Neural crest cell (in vitro differentiated cells): Measurements from ENCODE around the gene ZNF394. TPM values are rescaled to one million over a fixed set of nuclear protein-coding genes. Genes with fewer than 3 reads are reported as not detected.

Experiments
- DNase-seq: peaks from one replicate; pipeline ENCODE4 v3.0.0; 2021; ENCODE audit warnings: low read depth, mixed read lengths, low spot score
- H3K27ac Mint-ChIP-seq: one replicate; pipeline ENCODE4 v1.8.0; 2021; ENCODE audit warnings: mild to moderate bottlenecking, mixed read lengths; ENCODE audit not compliant: unreplicated experiment
- H3K27me3 Mint-ChIP-seq: 2 replicates; pipeline ENCODE4 v1.8.0; 2021; ENCODE audit warnings: low read depth, mild to moderate bottlenecking, mixed read lengths
- H3K36me3 Mint-ChIP-seq: 2 replicates; pipeline ENCODE4 v1.8.0; 2021; ENCODE audit warnings: low read depth, mild to moderate bottlenecking, mixed read lengths
- H3K4me1 Mint-ChIP-seq: 2 replicates; pipeline ENCODE4 v1.8.0; 2021; ENCODE audit warnings: mixed read lengths
- H3K4me3 Mint-ChIP-seq: one replicate; pipeline ENCODE4 v1.8.0; 2021; ENCODE audit warnings: mild to moderate bottlenecking, mixed read lengths
- H3K9me3 Mint-ChIP-seq: 2 replicates; pipeline ENCODE4 v1.8.0; 2021; ENCODE audit warnings: mixed read lengths
- total RNA-seq: library from RNA; stranded (reverse); gene quantifications from 2 replicates; pipeline ENCODE4 v1.2.1, GENCODE V29; 2021
- TF ChIP-seq, protein P1 (sequence below): fragments of 200-600 bp; sonication (generic); conservative IDR thresholded peaks from 2 replicates; pipeline ENCODE4 v1.5.0; 2021; ENCODE audit warnings: antibody characterized with exemption, mild to moderate bottlenecking

ZNF394 gene
- total RNA-seq, 1 donor from 2014 or later = 19.5 TPM

DNA sequence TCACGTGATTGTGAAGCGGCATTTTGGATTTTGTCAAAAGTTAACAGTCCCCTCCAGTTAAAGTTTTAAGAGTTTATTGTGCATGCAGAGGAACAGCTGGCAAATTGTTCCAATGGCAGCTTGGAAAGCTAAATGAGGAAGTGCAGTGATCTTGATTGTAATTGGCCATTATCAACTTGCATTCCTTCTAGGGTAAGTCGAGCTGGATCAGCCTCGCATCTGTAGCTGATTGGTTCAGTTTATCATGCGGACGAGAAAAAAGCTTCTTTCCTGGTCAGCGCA, 26.8 kb downstream of the ZNF394 start:
- TF ChIP-seq, protein P1, sequence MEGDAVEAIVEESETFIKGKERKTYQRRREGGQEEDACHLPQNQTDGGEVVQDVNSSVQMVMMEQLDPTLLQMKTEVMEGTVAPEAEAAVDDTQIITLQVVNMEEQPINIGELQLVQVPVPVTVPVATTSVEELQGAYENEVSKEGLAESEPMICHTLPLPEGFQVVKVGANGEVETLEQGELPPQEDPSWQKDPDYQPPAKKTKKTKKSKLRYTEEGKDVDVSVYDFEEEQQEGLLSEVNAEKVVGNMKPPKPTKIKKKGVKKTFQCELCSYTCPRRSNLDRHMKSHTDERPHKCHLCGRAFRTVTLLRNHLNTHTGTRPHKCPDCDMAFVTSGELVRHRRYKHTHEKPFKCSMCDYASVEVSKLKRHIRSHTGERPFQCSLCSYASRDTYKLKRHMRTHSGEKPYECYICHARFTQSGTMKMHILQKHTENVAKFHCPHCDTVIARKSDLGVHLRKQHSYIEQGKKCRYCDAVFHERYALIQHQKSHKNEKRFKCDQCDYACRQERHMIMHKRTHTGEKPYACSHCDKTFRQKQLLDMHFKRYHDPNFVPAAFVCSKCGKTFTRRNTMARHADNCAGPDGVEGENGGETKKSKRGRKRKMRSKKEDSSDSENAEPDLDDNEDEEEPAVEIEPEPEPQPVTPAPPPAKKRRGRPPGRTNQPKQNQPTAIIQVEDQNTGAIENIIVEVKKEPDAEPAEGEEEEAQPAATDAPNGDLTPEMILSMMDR = no peak
- Mint-ChIP-seq H3K27me3 (peaks cover 18% of the 10 kb centered on the region), H3K27ac (peak overlapping the region; percentile 44), H3K36me3 (no peaks in the 10 kb centered on the region), H3K9me3 (no peaks in the 10 kb centered on the region), H3K4me3 (peak overlapping the region; percentile 97), H3K4me1 (peaks cover 19% of the 10 kb centered on the region)
- no peak for DNase-seq

DNA sequence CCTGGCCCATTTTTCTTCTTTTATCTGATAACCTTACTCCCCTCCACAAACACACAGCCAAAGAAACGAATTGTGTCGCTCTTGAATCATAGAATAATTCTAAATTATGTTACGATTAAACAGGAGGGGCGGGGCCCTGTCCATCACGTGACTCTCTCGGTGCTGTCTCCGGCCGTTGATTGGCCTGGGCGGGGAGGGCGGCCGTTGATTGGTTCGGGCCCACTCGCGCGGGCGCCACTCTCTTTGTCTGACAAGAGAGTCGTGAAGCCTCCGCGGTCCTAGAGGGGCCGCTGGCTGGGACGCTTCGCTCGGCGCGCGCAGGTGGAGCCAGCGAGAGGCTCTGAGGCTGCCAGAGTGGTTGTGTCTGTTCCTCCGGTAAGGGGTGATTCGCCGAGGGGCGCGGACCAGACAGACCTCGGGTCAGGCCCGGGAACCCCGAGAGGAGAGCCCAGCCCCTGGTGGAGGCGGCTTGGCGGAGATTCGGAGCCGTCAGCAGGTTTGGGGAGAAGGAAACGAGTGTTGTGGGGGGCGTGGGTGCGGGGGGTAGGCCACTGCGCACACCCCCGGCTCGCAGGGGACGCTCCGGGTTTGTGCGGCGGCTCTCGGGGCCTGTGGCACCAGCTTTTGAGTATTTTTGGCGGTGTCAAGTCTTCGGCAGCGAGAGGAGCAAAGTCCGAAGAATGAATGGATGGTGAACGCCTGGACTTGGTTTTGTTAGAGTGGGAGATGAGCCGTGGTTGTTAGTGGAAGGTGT, 27.3 kb downstream of the ZNF394 start, which contains the start of gene ZNF789:
ZNF789 (plus strand) TSS at position 330 of the 754 bp plus-strand sequence. CDS start 3,567 bp downstream, outside the sequence.
- Mint-ChIP-seq H3K27ac (peak within 1 kb of the TSS; percentile 93), H3K27me3 (peaks cover 18% of the 10 kb centered on the region)

GRCh38 chr7:99469381-99470065, 30.6 kb downstream of the ZNF394 start:
- no peak for DNase-seq
- Mint-ChIP-seq H3K4me3 (peak overlapping the region; percentile 80), H3K9me3 (no peaks in the 10 kb centered on the region), H3K4me1 (peaks cover 31% of the 10 kb centered on the region), H3K27ac (no peak overlapping the region), H3K27me3 (peaks cover 21% of the 10 kb centered on the region), H3K36me3 (peaks cover 3% of the 10 kb centered on the region)
- TF ChIP-seq, protein P1 = no peak

More for the DNA sequence above, 27.3 kb downstream of the ZNF394 start, which contains the start of gene ZNF789:
- H3K9me3 Mint-ChIP-seq = no peaks in the 10 kb centered on the region
- TF ChIP-seq, protein P1 = no peak
- peaks cover 19% of the 10 kb centered on the region for H3K4me1 Mint-ChIP-seq
- H3K4me3 Mint-ChIP-seq = peak within 1 kb of the TSS; percentile 97
- no peaks in the 10 kb centered on the region for H3K36me3 Mint-ChIP-seq
- peak; percentile 95 for DNase-seq

- H3K4me3 Mint-ChIP-seq = peak overlapping the region; percentile 61
- TF ChIP-seq, protein P1 = no peak
- H3K27me3 Mint-ChIP-seq = peaks cover 21% of the 10 kb centered on the region
- no peak for DNase-seq
- H3K36me3 Mint-ChIP-seq = peaks cover 8% of the 10 kb centered on the region
- no peaks in the 10 kb centered on the region for H3K9me3 Mint-ChIP-seq
- no peak overlapping the region for H3K27ac Mint-ChIP-seq
- H3K4me1 Mint-ChIP-seq = peaks cover 33% of the 10 kb centered on the region
Measured at GRCh38 chr7:99468336-99468918, 31.7 kb downstream of the ZNF394 start.

GRCh38 chr7:99465421-99465768, 34.7 kb downstream of the ZNF394 start:
- H3K27ac Mint-ChIP-seq = peak overlapping the region; percentile 96
- H3K4me3 Mint-ChIP-seq = peak overlapping the region; percentile 91
- peaks cover 24% of the 10 kb centered on the region for H3K4me1 Mint-ChIP-seq
- H3K27me3 Mint-ChIP-seq = peaks cover 14% of the 10 kb centered on the region
- no peaks in the 10 kb centered on the region for H3K9me3 Mint-ChIP-seq
- no peak for DNase-seq
- peaks cover 18% of the 10 kb centered on the region for H3K36me3 Mint-ChIP-seq
- TF ChIP-seq, protein P1 = no peak
